ENCODE data around the gene ZDHHC5. TPM values are rescaled to one million over a fixed set of nuclear protein-coding genes. Genes with fewer than 3 reads are reported as not detected.

ZDHHC5 gene
- total RNA-seq, 1 donor from 2014 or later, result 89.8 TPM

- Histone ChIP-seq H3K4me3 (ENCODE audit: insufficient read depth, low read depth, low read length) (no peak overlapping the region), H3K36me3 (ENCODE audit: insufficient read depth, low read length) (no peaks in the 10 kb centered on the region), H3K4me2 (ENCODE audit: low read length) (peak overlapping the region; percentile 92), H3K9me3 (ENCODE audit: insufficient read depth, low read depth, low read length) (no peaks in the 10 kb centered on the region), H3K27me3 (ENCODE audit: insufficient read depth, low read length) (peaks cover 39% of the 10 kb centered on the region), H3K4me1 (ENCODE audit: insufficient read depth, low read length) (peaks cover 31% of the 10 kb centered on the region), H3K79me2 (ENCODE audit: insufficient read depth, low read length) (no peaks in the 10 kb centered on the region), H2AFZ (ENCODE audit: low read depth, low read length) (no peak overlapping the region), H3K27ac (ENCODE audit: low read depth, low read length) (no peak overlapping the region), H3K9ac (ENCODE audit: low read length) (no peak overlapping the region), H4K20me1 (ENCODE audit: insufficient read depth, low read length) (peaks cover 62% of the 10 kb centered on the region)
- Mint-ChIP-seq H3K27me3 (ENCODE audit: low read depth, unreplicated experiment) (no peaks in the 10 kb centered on the region), H3K27ac (ENCODE audit: unreplicated experiment) (peak overlapping the region; percentile 82), H3K9me3 (ENCODE audit: unreplicated experiment) (no peaks in the 10 kb centered on the region), H3K36me3 (ENCODE audit: low read depth, unreplicated experiment) (no peaks in the 10 kb centered on the region), H3K4me1 (ENCODE audit: low read depth, unreplicated experiment) (peaks cover 62% of the 10 kb centered on the region), H3K4me3 (ENCODE audit: unreplicated experiment) (peak overlapping the region; percentile 74)
- FAIRE-seq (no peak), DNase-seq (ENCODE audit: low read depth) (no peak)
- TF ChIP-seq EZH2 (IDR thresholded peaks at IDR 0.05; ENCODE audit: insufficient read depth, low read length) (peak; percentile 1), CTCF (IDR thresholded peaks at IDR 0.05; ENCODE audit: insufficient read depth, low read depth, low read length) (no peak)
Measured at GRCh38 chr11:57647960-57648800, 19.7 kb upstream of the ZDHHC5 start.

- peak overlapping the region; percentile 67 for H3K27ac Mint-ChIP-seq (ENCODE audit: unreplicated experiment)
- no peak for FAIRE-seq
- Histone ChIP-seq H3K4me3 (ENCODE audit: insufficient read depth, low read depth, low read length) (peak overlapping the region; percentile 53), H3K4me1 (ENCODE audit: insufficient read depth, low read length) (peaks cover 31% of the 10 kb centered on the region), H3K36me3 (ENCODE audit: insufficient read depth, low read length) (no peaks in the 10 kb centered on the region), H3K9ac (ENCODE audit: low read length) (peak overlapping the region; percentile 61), H3K9me3 (ENCODE audit: insufficient read depth, low read depth, low read length) (no peaks in the 10 kb centered on the region), H4K20me1 (ENCODE audit: insufficient read depth, low read length) (peaks cover 53% of the 10 kb centered on the region), H3K27me3 (ENCODE audit: insufficient read depth, low read length) (peaks cover 39% of the 10 kb centered on the region), H3K4me2 (ENCODE audit: low read length) (peak overlapping the region; percentile 92), H2AFZ (ENCODE audit: low read depth, low read length) (no peak overlapping the region), H3K27ac (ENCODE audit: low read depth, low read length) (no peak overlapping the region), H3K79me2 (ENCODE audit: insufficient read depth, low read length) (no peaks in the 10 kb centered on the region)
- peak; percentile 52 for TF ChIP-seq EZH2 (IDR thresholded peaks at IDR 0.05; ENCODE audit: insufficient read depth, low read length)
- no peak for TF ChIP-seq CTCF (IDR thresholded peaks at IDR 0.05; ENCODE audit: insufficient read depth, low read depth, low read length)
- peak overlapping the region; percentile 74 for H3K4me3 Mint-ChIP-seq (ENCODE audit: unreplicated experiment)
- no peaks in the 10 kb centered on the region for H3K36me3 Mint-ChIP-seq (ENCODE audit: low read depth, unreplicated experiment)
- H3K4me1 Mint-ChIP-seq (ENCODE audit: low read depth, unreplicated experiment), result peaks cover 56% of the 10 kb centered on the region
- DNase-seq (ENCODE audit: low read depth), result no peak
- H3K27me3 Mint-ChIP-seq (ENCODE audit: low read depth, unreplicated experiment), result no peaks in the 10 kb centered on the region
- no peaks in the 10 kb centered on the region for H3K9me3 Mint-ChIP-seq (ENCODE audit: unreplicated experiment)
Measured at GRCh38 chr11:57648801-57649735, 18.8 kb upstream of the ZDHHC5 start.

Data from astrocyte (in vitro differentiated cells and primary cell).